Measurements from ENCODE around the gene TMEM51.

TMEM51 gene

GRCh38 chr1:15255582-15256149, 102.1 kb downstream of the TMEM51 start:
- Histone ChIP-seq H4K20me1 (ENCODE audit: low read depth, low read length) (no peaks in the 10 kb centered on the region), H3K9ac (ENCODE audit: low read length) (no peak overlapping the region), H3K79me2 (ENCODE audit: insufficient read depth, low read length) (no peaks in the 10 kb centered on the region), H3K36me3 (ENCODE audit: low read length) (no peaks in the 10 kb centered on the region), H3K4me2 (ENCODE audit: low read depth, low read length, poor library complexity, severe bottlenecking) (no peak overlapping the region), H3K4me3 (ENCODE audit: insufficient read depth, low read length, poor library complexity, severe bottlenecking) (no peak overlapping the region), H3K27me3 (ENCODE audit: low read length) (no peaks in the 10 kb centered on the region), H3K27ac (ENCODE audit: low read depth, low read length) (no peak overlapping the region), H3F3A (ENCODE audit: insufficient read depth) (no peaks in the 10 kb centered on the region), H3K9me2 (replicated peaks; ENCODE audit: insufficient read depth, low read length) (no peaks in the 10 kb centered on the region), H3K9me3 (ENCODE audit: insufficient read depth, low read length) (no peaks in the 10 kb centered on the region), H2AFZ (ENCODE audit: low read depth, low read length, severe bottlenecking) (no peak overlapping the region)
- no peak for TF ChIP-seq EZH2phosphoT487 (conservative IDR thresholded peaks at IDR 0.05; ENCODE audit: low read length)
- TF ChIP-seq CTCF (IDR thresholded peaks at IDR 0.05; ENCODE audit: insufficient read depth, low read length, poor library complexity, severe bottlenecking) = no peak

GRCh38 chr1:15256584-15256983, 103.0 kb downstream of the TMEM51 start:
- no peak overlapping the region for H3K9ac ChIP-seq (ENCODE audit: low read length)
- H2AFZ ChIP-seq (ENCODE audit: low read depth, low read length, severe bottlenecking) = no peak overlapping the region
- H3F3A ChIP-seq (ENCODE audit: insufficient read depth) = no peaks in the 10 kb centered on the region
- no peak overlapping the region for H3K4me3 ChIP-seq (ENCODE audit: insufficient read depth, low read length, poor library complexity, severe bottlenecking)
- H4K20me1 ChIP-seq (ENCODE audit: low read depth, low read length) = no peaks in the 10 kb centered on the region
- H3K36me3 ChIP-seq (ENCODE audit: low read length) = no peaks in the 10 kb centered on the region
- no peaks in the 10 kb centered on the region for H3K9me2 ChIP-seq (replicated peaks; ENCODE audit: insufficient read depth, low read length)
- no peaks in the 10 kb centered on the region for H3K9me3 ChIP-seq (ENCODE audit: insufficient read depth, low read length)
- no peaks in the 10 kb centered on the region for H3K27me3 ChIP-seq (ENCODE audit: low read length)
- H3K79me2 ChIP-seq (ENCODE audit: insufficient read depth, low read length) = no peaks in the 10 kb centered on the region
- no peak for TF ChIP-seq EZH2phosphoT487 (conservative IDR thresholded peaks at IDR 0.05; ENCODE audit: low read length)
- no peak for TF ChIP-seq CTCF (IDR thresholded peaks at IDR 0.05; ENCODE audit: insufficient read depth, low read length, poor library complexity, severe bottlenecking)
- no peak overlapping the region for H3K4me2 ChIP-seq (ENCODE audit: low read depth, low read length, poor library complexity, severe bottlenecking)
- no peak overlapping the region for H3K27ac ChIP-seq (ENCODE audit: low read depth, low read length)

GRCh38 chr1:15257309-15257708, 103.8 kb downstream of the TMEM51 start:
- Histone ChIP-seq H3K4me3 (ENCODE audit: insufficient read depth, low read length, poor library complexity, severe bottlenecking) (no peak overlapping the region), H3K27ac (ENCODE audit: low read depth, low read length) (no peak overlapping the region), H3K79me2 (ENCODE audit: insufficient read depth, low read length) (no peaks in the 10 kb centered on the region), H3K27me3 (ENCODE audit: low read length) (no peaks in the 10 kb centered on the region), H4K20me1 (ENCODE audit: low read depth, low read length) (no peaks in the 10 kb centered on the region), H3K36me3 (ENCODE audit: low read length) (no peaks in the 10 kb centered on the region), H3K9ac (ENCODE audit: low read length) (no peak overlapping the region), H3K4me2 (ENCODE audit: low read depth, low read length, poor library complexity, severe bottlenecking) (no peak overlapping the region), H3K9me2 (replicated peaks; ENCODE audit: insufficient read depth, low read length) (no peaks in the 10 kb centered on the region), H2AFZ (ENCODE audit: low read depth, low read length, severe bottlenecking) (no peak overlapping the region), H3F3A (ENCODE audit: insufficient read depth) (no peaks in the 10 kb centered on the region), H3K9me3 (ENCODE audit: insufficient read depth, low read length) (no peaks in the 10 kb centered on the region)
- TF ChIP-seq CTCF (IDR thresholded peaks at IDR 0.05; ENCODE audit: insufficient read depth, low read length, poor library complexity, severe bottlenecking) (no peak), EZH2phosphoT487 (conservative IDR thresholded peaks at IDR 0.05; ENCODE audit: low read length) (no peak)
